ENCODE data around the gene SCN8A. TPM values are rescaled to one million over a fixed set of nuclear protein-coding genes. Genes with fewer than 3 reads are reported as not detected.

Gene SCN8A
- polyA plus RNA-seq, 1 experiment = 9.6 TPM

DNA sequence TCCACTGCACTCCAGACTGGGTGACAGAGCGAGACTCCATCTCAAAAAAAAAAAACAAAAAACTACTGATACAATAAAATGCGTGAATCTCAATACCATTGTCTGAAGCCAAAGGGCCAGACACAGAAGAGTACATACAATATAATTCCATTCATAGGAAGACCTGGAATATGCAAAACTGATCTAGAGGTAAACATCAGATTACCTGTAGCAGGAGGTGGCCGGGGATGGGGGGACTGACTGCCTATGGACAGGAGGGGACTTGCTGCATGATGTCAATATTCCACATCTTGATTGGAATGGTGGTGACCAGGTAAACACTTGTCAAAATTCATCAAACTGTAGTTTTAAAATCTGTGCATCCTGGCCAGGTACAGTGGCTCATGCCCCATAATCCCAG is 270.0 kb downstream of the SCN8A start:
- H3K4me3 ChIP-seq (ENCODE audit: low read depth, low read length) = no peak overlapping the region
- TF ChIP-seq, protein P1, sequence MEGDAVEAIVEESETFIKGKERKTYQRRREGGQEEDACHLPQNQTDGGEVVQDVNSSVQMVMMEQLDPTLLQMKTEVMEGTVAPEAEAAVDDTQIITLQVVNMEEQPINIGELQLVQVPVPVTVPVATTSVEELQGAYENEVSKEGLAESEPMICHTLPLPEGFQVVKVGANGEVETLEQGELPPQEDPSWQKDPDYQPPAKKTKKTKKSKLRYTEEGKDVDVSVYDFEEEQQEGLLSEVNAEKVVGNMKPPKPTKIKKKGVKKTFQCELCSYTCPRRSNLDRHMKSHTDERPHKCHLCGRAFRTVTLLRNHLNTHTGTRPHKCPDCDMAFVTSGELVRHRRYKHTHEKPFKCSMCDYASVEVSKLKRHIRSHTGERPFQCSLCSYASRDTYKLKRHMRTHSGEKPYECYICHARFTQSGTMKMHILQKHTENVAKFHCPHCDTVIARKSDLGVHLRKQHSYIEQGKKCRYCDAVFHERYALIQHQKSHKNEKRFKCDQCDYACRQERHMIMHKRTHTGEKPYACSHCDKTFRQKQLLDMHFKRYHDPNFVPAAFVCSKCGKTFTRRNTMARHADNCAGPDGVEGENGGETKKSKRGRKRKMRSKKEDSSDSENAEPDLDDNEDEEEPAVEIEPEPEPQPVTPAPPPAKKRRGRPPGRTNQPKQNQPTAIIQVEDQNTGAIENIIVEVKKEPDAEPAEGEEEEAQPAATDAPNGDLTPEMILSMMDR (IDR thresholded peaks at IDR 0.05; ENCODE audit: low read depth, low read length) = no peak
- ChIA-PET CTCF (no interaction called here), POLR2A (no interaction called here)
- H3K9me3 ChIP-seq (ENCODE audit: control insufficient read depth, insufficient read depth, low read length) = no peaks in the 10 kb centered on the region; the same call in 1 of the 2 replicates
- DNase-seq (ENCODE audit: low read depth, low spot score) = no peak
- peaks cover 17% of the 10 kb centered on the region for H3K27me3 ChIP-seq (ENCODE audit: control insufficient read depth, insufficient read depth, low read length)
- no peak overlapping the region for H3K27ac ChIP-seq (ENCODE audit: low read depth, low read length)

Other genes with a start within 250 kb of the SCN8A start
- gene CELA1, start 244.6 kb upstream of the SCN8A start, polyA plus RNA-seq (2011; rRNA removed) = 0.74 and 0.79 TPM in 2 replicates
- 31.1 and 32.1 TPM in 2 replicates for gene GALNT6, start 199.8 kb upstream of the SCN8A start, polyA plus RNA-seq (2011; rRNA removed)
- gene SLC4A8, start 166.4 kb upstream of the SCN8A start, polyA plus RNA-seq (2011; rRNA removed) = 6.6 and 6.9 TPM in 2 replicates